Neural crest cell (in vitro differentiated cells): ENCODE results near the gene DIAPH2. TPM values are rescaled to one million over a fixed set of nuclear protein-coding genes. Genes with fewer than 3 reads are reported as not detected.

ENCODE experiments used
- DNase-seq: peaks from one replicate; pipeline ENCODE4 v3.0.0; 2021; ENCODE audit warnings: low read depth, mixed read lengths, low spot score
- H3K27ac Mint-ChIP-seq: one replicate; pipeline ENCODE4 v1.8.0; 2021; ENCODE audit warnings: mild to moderate bottlenecking, mixed read lengths; ENCODE audit not compliant: unreplicated experiment
- H3K27me3 Mint-ChIP-seq: 2 replicates; pipeline ENCODE4 v1.8.0; 2021; ENCODE audit warnings: low read depth, mild to moderate bottlenecking, mixed read lengths
- H3K36me3 Mint-ChIP-seq: 2 replicates; pipeline ENCODE4 v1.8.0; 2021; ENCODE audit warnings: low read depth, mild to moderate bottlenecking, mixed read lengths
- H3K4me1 Mint-ChIP-seq: 2 replicates; pipeline ENCODE4 v1.8.0; 2021; ENCODE audit warnings: mixed read lengths
- H3K4me3 Mint-ChIP-seq: one replicate; pipeline ENCODE4 v1.8.0; 2021; ENCODE audit warnings: mild to moderate bottlenecking, mixed read lengths
- H3K9me3 Mint-ChIP-seq: 2 replicates; pipeline ENCODE4 v1.8.0; 2021; ENCODE audit warnings: mixed read lengths
- CTCF ChIP-seq: fragments of 200-600 bp; sonication (generic); conservative IDR thresholded peaks from 2 replicates; pipeline ENCODE4 v1.5.0; 2021; ENCODE audit warnings: antibody characterized with exemption, mild to moderate bottlenecking
- total RNA-seq: library from RNA; stranded (reverse); gene quantifications from 2 replicates; pipeline ENCODE4 v1.2.1, GENCODE V29; 2021

The DIAPH2 gene
- total RNA-seq, 1 donor from 2014 or later: 8.4 TPM

- H3K27ac Mint-ChIP-seq: no peak overlapping the region
- no peaks in the 10 kb centered on the region for H3K27me3 Mint-ChIP-seq
- TF ChIP-seq CTCF: no peak
- DNase-seq: no peak
- no peaks in the 10 kb centered on the region for H3K36me3 Mint-ChIP-seq
- peaks cover 26% of the 10 kb centered on the region for H3K4me1 Mint-ChIP-seq
- no peaks in the 10 kb centered on the region for H3K9me3 Mint-ChIP-seq
- H3K4me3 Mint-ChIP-seq: no peak overlapping the region
Observed at GRCh38 chrX:97633798-97634197, 949.2 kb downstream of the DIAPH2 start.

GRCh38 chrX:97636473-97637140 is 952.0 kb downstream of the DIAPH2 start:
- DNase-seq: no peak
- TF ChIP-seq CTCF: no peak
- Mint-ChIP-seq H3K4me1 (peaks cover 35% of the 10 kb centered on the region), H3K36me3 (no peaks in the 10 kb centered on the region), H3K9me3 (no peaks in the 10 kb centered on the region), H3K4me3 (no peak overlapping the region), H3K27me3 (no peaks in the 10 kb centered on the region), H3K27ac (peak overlapping the region; percentile 87)

GRCh38 chrX:97637289-97637688 is 952.6 kb downstream of the DIAPH2 start:
- Mint-ChIP-seq H3K4me3 (no peak overlapping the region), H3K27me3 (no peaks in the 10 kb centered on the region), H3K4me1 (peaks cover 35% of the 10 kb centered on the region), H3K9me3 (peaks cover 3% of the 10 kb centered on the region), H3K36me3 (no peaks in the 10 kb centered on the region), H3K27ac (no peak overlapping the region)
- no peak for DNase-seq
- TF ChIP-seq CTCF: no peak

- TF ChIP-seq CTCF: no peak
- peaks cover 3% of the 10 kb centered on the region for H3K9me3 Mint-ChIP-seq
- DNase-seq: no peak
- no peak overlapping the region for H3K4me3 Mint-ChIP-seq
- peaks cover 35% of the 10 kb centered on the region for H3K4me1 Mint-ChIP-seq
- H3K27me3 Mint-ChIP-seq: no peaks in the 10 kb centered on the region
- peak overlapping the region; percentile 24 for H3K27ac Mint-ChIP-seq
- H3K36me3 Mint-ChIP-seq: no peaks in the 10 kb centered on the region
Observed at GRCh38 chrX:97638621-97639020, 954.0 kb downstream of the DIAPH2 start.

GRCh38 chrX:97639526-97639925 is 954.9 kb downstream of the DIAPH2 start:
- Mint-ChIP-seq H3K4me3 (no peak overlapping the region), H3K36me3 (no peaks in the 10 kb centered on the region), H3K4me1 (peaks cover 35% of the 10 kb centered on the region), H3K27me3 (no peaks in the 10 kb centered on the region), H3K27ac (peak overlapping the region; percentile 25), H3K9me3 (peaks cover 9% of the 10 kb centered on the region)
- peak; percentile 3 for DNase-seq
- no peak for TF ChIP-seq CTCF

Other genes with a start within 250 kb of the DIAPH2 start
- 0.44 and 0.50 TPM in 2 replicates for gene RPA4, start 199.1 kb downstream of the DIAPH2 start, total RNA-seq